Caki2 (cell line): ENCODE measurements around the gene CDKN3. TPM values are rescaled to one million over a fixed set of nuclear protein-coding genes. Genes with fewer than 3 reads are reported as not detected.
A peak's percentile ranks its signal among the peaks of the same experiment; 100 is the strongest.

Experiments
- DNase-seq: peaks from one replicate; pipeline ENCODE4 v3.0.0-alpha.2; 2015; ENCODE audit warnings: low read depth
- in situ Hi-C: cut with HindIII; loops from 2 replicates; pipeline ENCODE4 v1.10.0; 2016; ENCODE audit warnings: low sequenced_read_pairs, low pct_unique_long_range_greater_than_20kb, mixed read lengths
- total RNA-seq: library from RNA; depleted of rRNA; stranded (reverse); fragments of >200 nt; shearing (Covaris generic); gene quantifications from 2 replicates; pipeline ENCODE4 v1.2.3, GENCODE V29; 2014; ENCODE audit warnings: low replicate concordance; rRNA removed

Gene CDKN3, protein sequence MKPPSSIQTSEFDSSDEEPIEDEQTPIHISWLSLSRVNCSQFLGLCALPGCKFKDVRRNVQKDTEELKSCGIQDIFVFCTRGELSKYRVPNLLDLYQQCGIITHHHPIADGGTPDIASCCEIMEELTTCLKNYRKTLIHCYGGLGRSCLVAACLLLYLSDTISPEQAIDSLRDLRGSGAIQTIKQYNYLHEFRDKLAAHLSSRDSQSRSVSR
- 101 and 107 TPM in 2 replicates for total RNA-seq

GRCh38 chr14:54396493-54397335 lies at the start of gene CDKN3:
TSS of gene CDKN3 (plus strand) at chr14:54397007. CDS start at chr14:54397069, 62 bp downstream.
- peak; percentile 99 for DNase-seq
- in situ Hi-C loops: no loop called here

GRCh38 chr14:54347044-54347443 lies 49.8 kb upstream of the CDKN3 start:
- in situ Hi-C loops: no loop called here
- DNase-seq: no peak

- peak; percentile 33 for DNase-seq
- in situ Hi-C loops: no loop called here
These were observed 48.7 kb upstream of the CDKN3 start for GRCh38 chr14:54348001-54348611.

DNA sequence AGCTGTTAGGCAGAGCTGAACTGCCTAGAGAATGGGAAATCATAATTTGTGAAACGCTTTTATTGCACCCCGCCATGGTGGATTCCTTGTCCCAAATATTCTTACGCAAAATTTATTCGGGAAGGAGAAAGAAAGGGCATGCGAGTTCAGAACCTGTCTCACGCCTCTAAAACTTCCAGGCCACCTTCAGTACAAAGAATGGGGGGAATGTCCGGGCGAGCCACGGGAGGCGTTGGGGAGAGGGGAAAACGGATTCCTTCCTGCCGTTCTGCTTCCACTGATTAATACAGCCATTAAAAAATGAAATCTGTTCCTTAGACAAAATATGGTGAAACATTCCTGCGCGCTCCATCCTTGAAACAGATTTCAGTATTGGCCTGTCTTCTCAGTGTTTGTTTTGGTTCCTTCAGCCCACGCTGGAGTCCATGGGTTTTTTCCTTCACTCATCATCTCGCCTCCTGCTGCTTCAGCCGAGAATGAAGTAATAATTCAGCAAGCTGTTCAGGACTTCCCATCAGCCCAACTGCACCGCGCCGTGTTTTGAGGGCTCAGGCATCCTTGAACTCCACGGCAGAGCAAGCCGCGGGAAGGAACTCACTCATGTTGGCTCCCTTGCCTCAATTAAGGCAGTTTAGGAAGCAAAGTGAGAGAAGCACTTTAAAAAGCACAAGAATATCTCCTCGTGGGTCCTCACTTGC lies 47.7 kb upstream of the CDKN3 start:
- in situ Hi-C loops: no loop called here
- DNase-seq: no peak

DNA sequence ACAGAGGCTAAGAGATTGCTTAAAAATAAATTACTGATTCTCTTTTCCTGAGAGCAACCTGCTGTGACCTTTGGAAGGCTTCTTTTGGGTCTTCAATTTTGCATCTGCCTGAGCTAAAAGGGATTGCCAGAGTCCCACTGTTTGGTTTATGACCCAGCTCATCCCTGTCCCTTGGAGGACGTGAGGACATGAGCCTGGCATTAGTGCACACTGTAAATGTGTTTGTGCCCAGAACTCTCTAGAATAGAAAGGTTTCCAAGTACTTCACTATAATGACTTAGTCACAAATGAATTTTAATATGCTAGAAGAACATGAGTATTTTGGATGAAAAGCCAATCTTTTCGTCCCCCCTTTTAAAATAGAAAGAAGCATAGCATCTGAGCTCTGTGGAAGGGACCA lies 47.1 kb upstream of the CDKN3 start:
- in situ Hi-C loops: no loop called here
- no peak for DNase-seq

DNA sequence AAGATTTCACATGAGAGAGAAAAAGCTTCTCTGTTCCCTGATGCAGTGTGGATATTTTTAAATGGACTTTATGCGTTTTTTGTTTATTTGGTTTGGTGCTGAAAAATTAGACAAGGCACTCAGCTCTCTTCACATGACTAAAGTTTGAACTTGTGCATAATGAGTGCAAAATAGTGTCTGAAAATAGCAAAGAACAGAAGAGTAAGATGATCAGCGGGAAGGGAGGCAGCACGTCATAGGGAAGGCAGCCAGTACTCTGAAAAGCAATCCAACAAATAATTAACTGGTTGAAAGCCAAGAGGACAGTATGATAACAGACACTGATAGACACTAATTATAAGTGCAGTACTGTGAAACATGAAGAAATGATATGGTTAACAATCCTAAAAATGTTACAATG lies 46.6 kb upstream of the CDKN3 start:
- no peak for DNase-seq
- in situ Hi-C loops: no loop called here

- in situ Hi-C loops: no loop called here
- no peak for DNase-seq
These were observed 43.5 kb upstream of the CDKN3 start for GRCh38 chr14:54353266-54353665.

- in situ Hi-C loops: no loop called here
- no peak for DNase-seq
These were observed 43.1 kb upstream of the CDKN3 start for GRCh38 chr14:54353694-54354093.

DNA sequence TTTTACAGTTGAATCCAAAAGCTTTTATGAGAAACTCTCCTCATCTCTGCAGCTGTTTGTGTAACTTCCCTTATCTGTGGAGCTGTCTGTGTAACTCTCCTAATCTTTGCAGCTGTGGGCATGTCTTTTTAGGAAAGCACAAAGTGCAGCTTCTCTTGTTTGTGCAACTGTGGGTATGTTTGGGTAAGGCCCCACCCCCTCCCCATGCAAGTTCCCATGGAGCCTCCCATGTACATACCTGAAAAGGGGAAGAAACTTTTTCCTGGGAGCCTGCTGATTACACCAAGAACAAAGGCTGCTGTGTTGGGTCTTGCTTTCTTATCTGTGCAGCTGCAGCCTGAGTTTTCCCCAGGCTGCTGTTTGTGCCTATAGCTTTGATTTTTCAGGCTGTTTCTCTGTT lies 42.7 kb upstream of the CDKN3 start:
- DNase-seq: no peak
- in situ Hi-C loops: no loop called here

- in situ Hi-C loops: no loop called here
These were observed 41.7 kb upstream of the CDKN3 start for GRCh38 chr14:54354968-54355641.

GRCh38 chr14:54355698-54356097 lies 41.1 kb upstream of the CDKN3 start:
- in situ Hi-C loops: no loop called here
- no peak for DNase-seq

More at GRCh38 chr14:54354968-54355641, 41.7 kb upstream of the CDKN3 start:
- DNase-seq: no peak

DNA sequence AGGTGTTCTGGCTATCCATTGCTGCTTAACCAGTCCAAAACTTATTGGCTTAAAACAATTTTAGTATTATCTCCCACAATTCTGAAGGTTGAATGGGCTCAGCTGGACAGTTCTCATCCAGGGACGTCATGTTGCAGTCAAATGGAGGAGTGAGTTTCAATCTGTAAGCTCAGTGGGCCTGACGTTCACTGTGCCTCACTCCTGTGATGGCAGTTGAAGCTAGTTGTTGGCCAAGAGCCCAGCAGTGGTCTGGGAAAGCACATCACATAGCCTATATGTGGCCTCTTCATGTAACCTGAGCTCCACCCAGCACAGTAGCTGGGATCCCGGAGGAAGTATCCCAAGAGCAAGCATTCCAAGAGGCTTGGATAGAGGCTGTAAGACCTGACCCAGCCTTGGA lies 40.6 kb upstream of the CDKN3 start:
- in situ Hi-C loops: no loop called here
- DNase-seq: no peak

- in situ Hi-C loops: no loop called here
- DNase-seq: no peak
These were observed 36.1 kb upstream of the CDKN3 start for GRCh38 chr14:54360667-54361066.

- in situ Hi-C loops: no loop called here
- no peak for DNase-seq
These were observed 34.7 kb upstream of the CDKN3 start for GRCh38 chr14:54362089-54362504.

DNA sequence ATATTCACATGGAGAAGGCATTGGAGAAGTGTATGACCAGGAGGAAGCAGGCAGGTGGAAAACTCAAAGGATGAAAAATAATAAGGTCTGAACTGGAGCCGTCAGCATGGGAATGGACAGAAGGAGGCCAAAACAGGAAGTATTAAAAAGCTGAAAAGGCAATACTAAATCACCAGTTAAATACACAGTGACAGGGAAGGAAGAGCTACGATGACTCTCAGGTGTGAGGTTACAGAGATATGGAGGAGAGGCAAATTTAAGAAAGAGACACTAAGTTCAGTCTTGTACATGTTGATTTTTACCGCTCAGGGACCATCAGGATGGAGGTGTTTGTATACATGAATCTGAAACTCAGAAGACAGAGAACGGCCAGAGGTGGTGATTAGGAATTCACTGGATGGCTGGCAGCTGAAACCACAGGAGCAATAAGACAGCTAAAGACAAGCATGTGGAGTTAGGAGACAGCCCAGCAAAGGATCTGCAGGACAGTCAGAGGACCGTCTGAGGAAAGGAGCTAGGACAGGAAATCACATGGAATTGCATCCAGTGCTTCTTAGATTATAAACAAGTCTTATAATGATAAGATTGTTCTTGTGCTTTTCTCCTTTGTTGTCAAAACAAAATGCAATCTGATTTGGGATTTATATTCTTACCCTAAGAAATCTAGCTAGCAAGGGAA lies 33.9 kb upstream of the CDKN3 start:
- in situ Hi-C loops: no loop called here
- DNase-seq: no peak

DNA sequence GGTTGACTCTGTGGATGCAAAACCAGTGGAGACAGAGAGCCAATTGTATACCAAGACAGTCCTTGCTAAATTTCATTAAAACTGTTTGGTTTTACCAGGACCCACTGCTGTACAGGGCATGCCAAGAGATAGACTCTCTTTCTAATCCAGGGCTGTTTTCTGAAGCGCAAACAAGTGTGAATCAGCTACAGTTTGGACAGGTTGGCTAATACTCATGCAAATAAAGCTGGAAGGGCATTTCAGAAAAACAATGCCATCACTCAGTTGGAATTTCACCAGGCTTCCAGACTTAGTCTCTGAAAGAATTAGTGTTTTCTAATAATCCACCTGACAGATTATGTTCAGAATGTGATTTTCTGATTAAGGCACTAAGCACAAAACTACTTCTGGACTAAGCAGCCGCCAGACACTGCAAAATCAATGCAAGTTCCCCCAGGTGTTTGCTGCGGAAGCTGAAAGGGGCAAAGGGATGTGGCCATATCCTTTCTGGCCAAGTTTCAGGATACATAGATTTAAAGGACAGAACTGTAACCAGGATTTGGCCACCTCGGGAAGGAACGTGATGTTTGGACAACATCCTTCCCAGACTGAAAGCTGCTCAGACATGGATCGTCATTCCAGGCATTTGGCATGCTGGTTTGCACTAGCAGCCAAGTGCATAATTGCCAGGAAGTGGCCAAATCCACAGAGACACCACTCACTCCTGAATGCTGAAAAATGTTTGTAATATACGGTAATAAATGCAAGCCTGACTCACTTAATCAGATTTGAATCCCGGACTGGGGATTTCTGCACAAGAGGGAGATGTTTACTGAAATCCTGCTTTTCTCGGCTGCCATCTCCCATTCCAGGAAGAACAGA lies 32.0 kb upstream of the CDKN3 start:
- in situ Hi-C loops: no loop called here
- DNase-seq: peak; percentile 13
